BE2C (cell line): ENCODE measurements around the gene LGSN. TPM values are rescaled to one million over a fixed set of nuclear protein-coding genes. Genes with fewer than 3 reads are reported as not detected.
"Not testable (repeated sequence)": the region's sequence is repeated elsewhere in the genome, so short reads cannot be mapped to it uniquely, and the experiment has no call there.

Experiments
- DNase-seq: peaks from one replicate; pipeline ENCODE4 v3.0.0-alpha.2; 2020
- H3K27me3 ChIP-seq: fragments of 250-450 bp; sonication (Bioruptor Pico); 2 replicates; pipeline ENCODE4 v1.5.1; 2020; ENCODE audit warnings: mild to moderate bottlenecking
- H3K36me3 ChIP-seq: fragments of 250-450 bp; sonication (Bioruptor Pico); 2 replicates; pipeline ENCODE4 v1.5.1; 2020; ENCODE audit warnings: mild to moderate bottlenecking
- H3K4me1 ChIP-seq: fragments of 250-450 bp; sonication (Bioruptor Pico); 2 replicates; pipeline ENCODE4 v1.5.1; 2020
- H3K4me3 ChIP-seq: 2 replicates; pipeline ENCODE4 v1.5.1; 2011; ENCODE audit warnings: low read depth, low read length
- H3K9me3 ChIP-seq: fragments of 250-450 bp; sonication (Bioruptor Pico); 2 replicates; pipeline ENCODE4 v1.5.1; 2020
- polyA plus RNA-seq: library from polyadenylated mRNA; unstranded; fragments of >200 nt; gene quantifications from one replicate; pipeline ENCODE4 v1.2.1, GENCODE V29; 2012; ENCODE audit warnings: low read depth, missing spikeins; ENCODE audit not compliant: insufficient read length, insufficient read depth
- TF ChIP-seq, protein P1 (sequence below): IDR thresholded peaks from 2 replicates; pipeline ENCODE4 v1.5.1; 2012; ENCODE audit warnings: mild to moderate bottlenecking, low read depth, low read length

Gene LGSN, protein sequence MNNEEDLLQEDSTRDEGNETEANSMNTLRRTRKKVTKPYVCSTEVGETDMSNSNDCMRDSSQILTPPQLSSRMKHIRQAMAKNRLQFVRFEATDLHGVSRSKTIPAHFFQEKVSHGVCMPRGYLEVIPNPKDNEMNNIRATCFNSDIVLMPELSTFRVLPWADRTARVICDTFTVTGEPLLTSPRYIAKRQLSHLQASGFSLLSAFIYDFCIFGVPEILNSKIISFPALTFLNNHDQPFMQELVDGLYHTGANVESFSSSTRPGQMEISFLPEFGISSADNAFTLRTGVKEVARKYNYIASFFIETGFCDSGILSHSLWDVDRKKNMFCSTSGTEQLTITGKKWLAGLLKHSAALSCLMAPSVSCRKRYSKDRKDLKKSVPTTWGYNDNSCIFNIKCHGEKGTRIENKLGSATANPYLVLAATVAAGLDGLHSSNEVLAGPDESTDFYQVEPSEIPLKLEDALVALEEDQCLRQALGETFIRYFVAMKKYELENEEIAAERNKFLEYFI
- polyA plus RNA-seq = not detected

DNA sequence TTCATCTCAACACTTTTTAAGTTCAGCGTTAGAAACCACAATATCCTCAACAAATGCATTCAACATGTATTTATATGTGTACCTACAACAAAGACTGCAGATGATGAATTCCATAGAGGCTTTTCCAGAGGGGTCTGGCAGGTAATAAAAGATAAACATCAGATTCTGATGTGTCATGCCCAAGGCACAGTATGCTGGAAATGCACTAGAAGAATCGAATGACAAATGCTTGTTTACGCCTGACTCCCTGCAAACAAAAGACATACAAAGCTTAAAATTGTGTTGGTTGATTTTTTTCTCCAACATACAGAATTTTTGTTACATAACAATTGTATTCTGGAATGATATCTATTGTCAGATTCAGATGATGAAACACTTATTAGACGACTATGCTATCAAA, at the start of gene LGSN:
TSS of gene LGSN (minus strand) at position 45 of the 400 bp plus-strand sequence. CDS start at position 5, 40 bp downstream.
- TF ChIP-seq, protein P1, sequence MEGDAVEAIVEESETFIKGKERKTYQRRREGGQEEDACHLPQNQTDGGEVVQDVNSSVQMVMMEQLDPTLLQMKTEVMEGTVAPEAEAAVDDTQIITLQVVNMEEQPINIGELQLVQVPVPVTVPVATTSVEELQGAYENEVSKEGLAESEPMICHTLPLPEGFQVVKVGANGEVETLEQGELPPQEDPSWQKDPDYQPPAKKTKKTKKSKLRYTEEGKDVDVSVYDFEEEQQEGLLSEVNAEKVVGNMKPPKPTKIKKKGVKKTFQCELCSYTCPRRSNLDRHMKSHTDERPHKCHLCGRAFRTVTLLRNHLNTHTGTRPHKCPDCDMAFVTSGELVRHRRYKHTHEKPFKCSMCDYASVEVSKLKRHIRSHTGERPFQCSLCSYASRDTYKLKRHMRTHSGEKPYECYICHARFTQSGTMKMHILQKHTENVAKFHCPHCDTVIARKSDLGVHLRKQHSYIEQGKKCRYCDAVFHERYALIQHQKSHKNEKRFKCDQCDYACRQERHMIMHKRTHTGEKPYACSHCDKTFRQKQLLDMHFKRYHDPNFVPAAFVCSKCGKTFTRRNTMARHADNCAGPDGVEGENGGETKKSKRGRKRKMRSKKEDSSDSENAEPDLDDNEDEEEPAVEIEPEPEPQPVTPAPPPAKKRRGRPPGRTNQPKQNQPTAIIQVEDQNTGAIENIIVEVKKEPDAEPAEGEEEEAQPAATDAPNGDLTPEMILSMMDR = no peak
- no peaks in the 10 kb centered on the region for H3K4me1 ChIP-seq
- no peak for DNase-seq

DNA sequence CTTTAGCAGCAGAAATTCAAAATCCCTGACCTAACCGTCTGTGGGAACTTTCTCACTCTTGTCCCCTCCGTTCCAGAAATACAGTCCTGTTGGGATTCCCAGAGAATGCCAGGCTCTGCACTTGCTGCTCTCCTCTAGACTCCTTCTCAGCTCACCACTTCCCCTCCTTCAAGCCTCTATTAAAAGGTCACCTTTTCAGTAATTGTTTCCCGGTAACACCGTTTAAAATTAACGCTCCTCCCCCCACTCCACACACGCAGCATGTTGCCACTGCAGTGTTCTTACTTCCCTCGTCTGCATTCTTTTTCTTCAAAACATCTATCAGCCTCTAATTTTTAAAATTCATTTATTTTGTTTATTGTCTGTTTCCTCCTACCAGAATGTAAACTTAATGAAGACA, 48.6 kb upstream of the LGSN start:
- Histone ChIP-seq H3K4me1 (no peaks in the 10 kb centered on the region), H3K27me3 (no peaks in the 10 kb centered on the region), H3K9me3 (no peaks in the 10 kb centered on the region), H3K36me3 (no peaks in the 10 kb centered on the region), H3K4me3 (no peak overlapping the region)
- DNase-seq = no peak
- TF ChIP-seq, protein P1 = no peak

More for the DNA sequence above, at the start of gene LGSN:
- Histone ChIP-seq H3K9me3 (no peaks in the 10 kb centered on the region), H3K27me3 (no peaks in the 10 kb centered on the region), H3K36me3 (no peaks in the 10 kb centered on the region), H3K4me3 (no peak within 1 kb of the TSS)

DNA sequence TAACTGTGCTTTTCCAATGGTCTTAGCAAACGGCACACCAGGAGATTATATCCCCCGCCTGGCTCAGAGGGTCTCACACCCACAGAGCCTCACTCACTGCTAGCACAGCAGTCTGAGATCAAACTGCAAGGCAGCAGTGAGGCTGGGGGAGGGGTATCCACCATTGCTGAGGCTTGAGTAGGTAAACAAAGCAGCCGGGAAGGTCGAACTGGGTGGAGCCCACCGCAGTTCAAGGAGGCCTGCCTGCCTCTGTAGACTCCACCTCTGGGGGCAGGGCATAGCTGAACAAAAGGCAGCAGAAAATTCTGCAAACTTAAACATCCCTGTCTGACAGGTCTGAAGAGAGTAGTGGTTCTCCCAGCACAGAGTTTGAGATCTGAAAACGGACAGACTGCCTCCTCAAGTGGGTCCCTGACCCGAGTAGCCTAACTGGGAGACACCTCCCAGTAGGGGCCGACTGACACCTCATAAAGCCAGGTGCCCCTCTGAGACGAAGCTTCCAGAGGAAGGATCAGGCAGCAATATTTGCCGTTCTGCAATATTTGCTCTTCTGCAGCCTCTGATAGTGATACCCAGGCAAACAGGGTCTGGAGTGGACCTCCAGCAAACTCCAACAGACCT, 42.8 kb upstream of the LGSN start:
- not testable (repeated sequence) for H3K27me3 ChIP-seq, H3K9me3 ChIP-seq, DNase-seq, H3K36me3 ChIP-seq, H3K4me3 ChIP-seq, H3K4me1 ChIP-seq

DNA sequence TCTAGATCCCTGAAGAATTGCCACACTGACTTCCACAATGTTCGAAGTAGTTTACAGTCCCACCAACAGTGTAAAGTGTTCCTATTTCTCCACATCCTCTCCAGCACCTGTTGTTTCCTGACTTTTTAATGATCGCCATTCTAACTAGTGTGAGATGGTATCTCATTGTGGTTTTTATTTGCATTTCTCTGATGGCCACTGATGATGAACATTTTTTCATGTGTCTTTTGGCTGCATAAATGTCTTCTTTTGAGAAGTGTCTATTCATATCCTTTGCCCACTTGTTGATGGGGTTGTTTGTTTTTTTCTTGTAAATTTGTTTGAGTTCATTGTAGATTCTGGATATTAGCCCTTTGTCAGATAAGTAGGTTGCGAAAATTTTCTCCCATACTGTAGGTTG, 37.6 kb upstream of the LGSN start:
- H3K9me3 ChIP-seq, DNase-seq: not testable (repeated sequence)

DNA sequence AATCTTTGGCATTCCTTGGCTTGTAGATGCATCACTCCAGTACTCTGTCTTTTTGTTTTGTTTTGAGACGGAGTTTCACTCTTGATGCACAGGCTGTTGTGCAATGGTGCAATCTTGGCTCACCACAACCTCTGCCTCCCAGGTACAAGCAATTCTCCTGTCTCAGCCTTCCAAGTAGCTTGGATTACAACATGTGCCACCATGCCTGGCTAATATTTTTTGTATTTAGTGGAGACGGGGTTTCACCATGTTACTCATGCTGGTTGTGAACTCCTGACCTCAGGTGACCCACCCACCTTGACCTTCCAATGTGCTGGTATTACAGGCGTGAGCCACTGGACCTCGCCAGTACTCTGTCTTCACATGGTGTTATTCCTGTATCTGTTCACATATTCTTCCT, 35.8 kb upstream of the LGSN start:
- Histone ChIP-seq H3K36me3 (no peaks in the 10 kb centered on the region), H3K9me3 (no peaks in the 10 kb centered on the region; the same call in 1 of the 2 replicates), H3K4me1 (no peaks in the 10 kb centered on the region), H3K27me3 (no peaks in the 10 kb centered on the region), H3K4me3 (no peak overlapping the region)
- TF ChIP-seq, protein P1 = no peak
- no peak for DNase-seq

More for the DNA sequence above, 37.6 kb upstream of the LGSN start:
- H3K4me3 ChIP-seq, H3K4me1 ChIP-seq, H3K36me3 ChIP-seq, H3K27me3 ChIP-seq: not testable (repeated sequence)

DNA sequence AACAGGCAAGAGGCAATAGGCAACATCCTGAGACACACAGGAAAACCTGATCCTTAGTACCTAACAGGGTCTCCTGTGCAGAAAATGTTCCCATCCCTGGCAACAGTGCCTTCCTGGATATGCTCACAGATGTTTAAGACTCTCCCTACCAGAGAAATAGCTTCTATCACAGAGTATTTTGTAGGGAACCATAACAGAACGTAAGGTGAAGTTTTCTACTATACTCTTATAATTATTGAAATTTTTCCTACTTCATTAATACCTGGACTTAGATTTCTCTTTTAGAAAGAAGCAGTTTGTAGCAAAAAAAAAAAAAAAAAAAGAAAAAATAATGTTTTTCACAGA, 33.5 kb upstream of the LGSN start:
- Histone ChIP-seq H3K4me1 (no peaks in the 10 kb centered on the region), H3K27me3 (no peaks in the 10 kb centered on the region), H3K4me3 (no peak overlapping the region), H3K9me3 (no peaks in the 10 kb centered on the region; the same call in 1 of the 2 replicates), H3K36me3 (no peaks in the 10 kb centered on the region)
- DNase-seq = no peak
- TF ChIP-seq, protein P1 = no peak
